K562 (cell line): Measurements from ENCODE around the gene COLQ.

Experiments used
- ATF3 ChIP-seq, 2 experiments: fragments of 450-650 bp in 1 of 2; sonication (generic) in 1 of 2; formaldehyde crosslinking in 1 of 2; IDR thresholded peaks in 1 of 2; conservative IDR thresholded peaks in 1 of 2; 2 replicates each; pipeline versions ENCODE4 v1.6.1 to v1.8.1; 2016 to 2023; ENCODE audit warnings: mild to moderate bottlenecking in 2 of 2, moderate library complexity in 2 of 2, inconsistent platforms in 1 of 2, missing genetic modification reagents in 1 of 2
- BRD4 ChIP-seq: fragments of 200-600 bp; sonication (generic); IDR thresholded peaks from 2 replicates; pipeline ENCODE4 v1.6.1; 2017; ENCODE audit warnings: inconsistent platforms
- CTCF ChIP-seq, 3 experiments: IDR thresholded peaks in 2 of 3; conservative IDR thresholded peaks in 1 of 3; 2 replicates each; pipeline ENCODE4 v1.5.1; 2011 to 2012; ENCODE audit warnings: low read length in 3 of 3, mild to moderate bottlenecking in 3 of 3, control low read depth in 2 of 3, improper control_type of control experiment in 1 of 3, inconsistent platforms in 1 of 3, low read depth in 1 of 3, mixed read lengths in 1 of 3, moderate library complexity in 1 of 3; ENCODE audit not compliant: insufficient read depth in 2 of 3
- KDM1A ChIP-seq, 2 experiments: fragments of 450-650 bp; IDR thresholded peaks; 2 replicates each; pipeline ENCODE4 v1.6.1; 2016; ENCODE audit warnings: mild to moderate bottlenecking in 2 of 2
- NRF1 ChIP-seq, 2 experiments: fragments of 450-650 bp; IDR thresholded peaks in 1 of 2; conservative IDR thresholded peaks in 1 of 2; 2 replicates each; pipeline ENCODE4 v1.6.1; 2014; ENCODE audit warnings: mild to moderate bottlenecking in 2 of 2
- POLR2A ChIP-seq: fragments of 450-650 bp; conservative IDR thresholded peaks from 2 replicates; pipeline ENCODE4 v1.6.1; 2016
- ZNF143 ChIP-seq: sonication (generic); formaldehyde crosslinking; IDR thresholded peaks from 2 replicates; pipeline ENCODE4 v1.9.0; 2022; ENCODE audit warnings: mild to moderate bottlenecking, missing genetic modification reagents

GRCh38 chr3:15558581-15558980, 37.1 kb upstream of the COLQ start:
- TF ChIP-seq ZNF143 (CRISPR knock-in tag) (no peak), POLR2A (no peak), KDM1A (IDR thresholded peaks at IDR 0.05) (no peak), NRF1 (conservative IDR thresholded peaks at IDR 0.05 in 1 of 2, IDR thresholded peaks at IDR 0.05 in 1 of 2) (no peak), BRD4 (no peak), CTCF (IDR thresholded peaks at IDR 0.05 in 2 of 3, conservative IDR thresholded peaks at IDR 0.05 in 1 of 3; ENCODE audit: insufficient read depth in 2 of 3, low read depth in 1 of 3, low read length in 3 of 3) (no peak), ATF3 (IDR thresholded peaks at IDR 0.05) (no peak), ATF3 (CRISPR knock-in tag; conservative IDR thresholded peaks at IDR 0.05) (no peak)
